Measurements from ENCODE around the gene PSMB3.

The PSMB3 gene

GRCh38 chr17:38753071-38753506 lies 548 bp downstream of the PSMB3 start:
- H3K4me1 ChIP-seq (ENCODE audit: insufficient read depth, low read length, severe bottlenecking): peaks cover 36% of the 10 kb centered on the region
- no peak overlapping the region for H2AFZ ChIP-seq (ENCODE audit: low read length)

GRCh38 chr17:38761612-38762011 lies 9.1 kb downstream of the PSMB3 start:
- Histone ChIP-seq H3K27ac (ENCODE audit: low read depth, low read length, poor library complexity, severe bottlenecking) (no peak overlapping the region), H3K4me1 (ENCODE audit: insufficient read depth, low read length, severe bottlenecking) (no peaks in the 10 kb centered on the region), H3K79me2 (ENCODE audit: insufficient read depth, low read length) (no peaks in the 10 kb centered on the region), H3K9me3 (ENCODE audit: low read length) (no peaks in the 10 kb centered on the region), H3K4me3 (ENCODE audit: low read depth, low read length, poor library complexity, severe bottlenecking) (no peak overlapping the region), H3K4me2 (ENCODE audit: low read length) (no peak overlapping the region), H3K9ac (ENCODE audit: low read length) (no peak overlapping the region), H3F3A (ENCODE audit: insufficient read depth, low read length) (no peaks in the 10 kb centered on the region), H3K36me3 (ENCODE audit: insufficient read depth, low read length) (peaks cover 89% of the 10 kb centered on the region), H3K9me2 (ENCODE audit: low read depth, low read length) (no peaks in the 10 kb centered on the region), H2AFZ (ENCODE audit: low read length) (no peak overlapping the region), H4K20me1 (ENCODE audit: insufficient read depth, low read length) (no peaks in the 10 kb centered on the region), H3K27me3 (ENCODE audit: insufficient read depth, low read length) (no peaks in the 10 kb centered on the region)
- TF ChIP-seq CTCF (IDR thresholded peaks at IDR 0.05; ENCODE audit: low read length) (peak; percentile 75), EZH2 (IDR thresholded peaks at IDR 0.05; ENCODE audit: borderline replicate concordance, low read length) (no peak)

More at GRCh38 chr17:38753071-38753506, 548 bp downstream of the PSMB3 start:
- no peaks in the 10 kb centered on the region for H4K20me1 ChIP-seq (ENCODE audit: insufficient read depth, low read length)
- H3F3A ChIP-seq (ENCODE audit: insufficient read depth, low read length): 0 out of 2 replicates have a peak, but pooled peaks cover 4% of the 10 kb centered on the region
- H3K27ac ChIP-seq (ENCODE audit: low read depth, low read length, poor library complexity, severe bottlenecking): peak overlapping the region; percentile 38
- TF ChIP-seq CTCF (IDR thresholded peaks at IDR 0.05; ENCODE audit: low read length) (no peak), EZH2 (IDR thresholded peaks at IDR 0.05; ENCODE audit: borderline replicate concordance, low read length) (no peak)
- H3K9me3 ChIP-seq (ENCODE audit: low read length): no peaks in the 10 kb centered on the region
- peak overlapping the region; percentile 90 for H3K4me2 ChIP-seq (ENCODE audit: low read length)
- H3K27me3 ChIP-seq (ENCODE audit: insufficient read depth, low read length): peaks cover 5% of the 10 kb centered on the region; the same call in 1 of the 2 replicates
- H3K79me2 ChIP-seq (ENCODE audit: insufficient read depth, low read length): peaks cover 10% of the 10 kb centered on the region
- peak overlapping the region; percentile 89 for H3K9ac ChIP-seq (ENCODE audit: low read length)
- no peaks in the 10 kb centered on the region for H3K9me2 ChIP-seq (ENCODE audit: low read depth, low read length)
- peak overlapping the region; percentile 91 for H3K4me3 ChIP-seq (ENCODE audit: low read depth, low read length, poor library complexity, severe bottlenecking)
- peaks cover 41% of the 10 kb centered on the region for H3K36me3 ChIP-seq (ENCODE audit: insufficient read depth, low read length)

GRCh38 chr17:38762231-38762630 lies 9.7 kb downstream of the PSMB3 start:
- Histone ChIP-seq H3K4me2 (ENCODE audit: low read length) (no peak overlapping the region), H3K9me2 (ENCODE audit: low read depth, low read length) (no peaks in the 10 kb centered on the region), H3K4me3 (ENCODE audit: low read depth, low read length, poor library complexity, severe bottlenecking) (no peak overlapping the region), H3K79me2 (ENCODE audit: insufficient read depth, low read length) (no peaks in the 10 kb centered on the region), H3K27me3 (ENCODE audit: insufficient read depth, low read length) (no peaks in the 10 kb centered on the region), H3F3A (ENCODE audit: insufficient read depth, low read length) (no peaks in the 10 kb centered on the region), H3K9me3 (ENCODE audit: low read length) (no peaks in the 10 kb centered on the region), H3K9ac (ENCODE audit: low read length) (no peak overlapping the region), H4K20me1 (ENCODE audit: insufficient read depth, low read length) (no peaks in the 10 kb centered on the region), H3K27ac (ENCODE audit: low read depth, low read length, poor library complexity, severe bottlenecking) (no peak overlapping the region), H3K4me1 (ENCODE audit: insufficient read depth, low read length, severe bottlenecking) (no peaks in the 10 kb centered on the region), H2AFZ (ENCODE audit: low read length) (no peak overlapping the region), H3K36me3 (ENCODE audit: insufficient read depth, low read length) (peaks cover 89% of the 10 kb centered on the region)
- TF ChIP-seq EZH2 (IDR thresholded peaks at IDR 0.05; ENCODE audit: borderline replicate concordance, low read length) (no peak), CTCF (IDR thresholded peaks at IDR 0.05; ENCODE audit: low read length) (no peak)

All from OCI-LY1 (cell line).